Lung microvascular endothelial cell (primary cell): Measurements from ENCODE around the gene COL18A1. TPM values are rescaled to one million over a fixed set of nuclear protein-coding genes. Genes with fewer than 3 reads are reported as not detected.
A peak's percentile ranks its signal among the peaks of the same experiment; 100 is the strongest.
"Not testable (repeated sequence)": the region's sequence is repeated elsewhere in the genome, so short reads cannot be mapped to it uniquely, and the experiment has no call there.

Experiments used
- DNase-seq, 2 donors: peaks; one replicate each; pipeline versions ENCODE4 v3.0.0 to v3.0.0-alpha.2; 2010; ENCODE audit warnings: low read depth in 2 of 2
- total RNA-seq: library from RNA; depleted of rRNA; stranded (reverse); fragments of >200 nt; gene quantifications from 2 replicates; pipeline ENCODE4 v1.2.1, GENCODE V29; 2014

Gene COL18A1
- total RNA-seq, 1 donor from 2014 or later, result 139 TPM

- DNase-seq, result peak in 1 of 2 donors; percentile 46
Observed at GRCh38 chr21:45517249-45518065, 112.5 kb downstream of the COL18A1 start.

DNA sequence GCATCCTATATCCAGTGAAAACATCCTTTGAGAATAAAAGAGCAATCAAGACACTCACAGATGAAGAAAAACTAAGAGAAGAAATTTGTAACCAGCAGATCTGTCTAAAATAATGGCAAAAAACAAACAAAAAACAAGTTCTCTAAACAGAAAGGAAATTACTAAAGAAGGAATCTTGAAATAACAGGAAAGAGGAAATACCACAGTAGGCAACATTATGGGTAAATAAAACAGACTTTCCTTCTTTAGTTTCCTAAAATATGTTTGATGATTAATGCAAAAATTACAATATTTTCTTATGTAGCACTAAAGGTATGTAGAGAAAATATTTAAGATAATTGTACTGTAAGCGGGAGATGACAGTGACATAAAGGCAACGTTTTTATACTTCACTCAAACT is 113.8 kb downstream of the COL18A1 start:
- no peak for DNase-seq

DNA sequence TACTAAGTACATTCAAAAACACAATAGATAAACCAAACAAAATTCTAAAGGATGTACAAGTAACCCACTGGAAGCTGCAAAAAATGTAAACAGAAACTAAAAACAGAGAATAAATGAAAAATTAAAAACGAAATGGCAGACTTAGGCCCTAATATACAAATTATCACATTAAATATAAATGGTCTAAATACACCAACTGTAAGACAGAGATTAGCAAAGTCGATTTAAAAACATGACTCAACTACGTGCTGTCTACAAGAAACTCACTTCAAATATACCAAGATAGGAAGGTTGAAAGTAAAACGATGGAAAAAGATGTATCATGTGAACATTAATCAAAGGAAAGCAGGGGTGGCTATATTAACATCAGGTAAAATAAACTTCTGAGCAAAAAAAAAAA is 114.2 kb downstream of the COL18A1 start:
- no peak for DNase-seq

- DNase-seq, result no peak
Observed at GRCh38 chr21:45521241-45521640, 116.3 kb downstream of the COL18A1 start.

DNA sequence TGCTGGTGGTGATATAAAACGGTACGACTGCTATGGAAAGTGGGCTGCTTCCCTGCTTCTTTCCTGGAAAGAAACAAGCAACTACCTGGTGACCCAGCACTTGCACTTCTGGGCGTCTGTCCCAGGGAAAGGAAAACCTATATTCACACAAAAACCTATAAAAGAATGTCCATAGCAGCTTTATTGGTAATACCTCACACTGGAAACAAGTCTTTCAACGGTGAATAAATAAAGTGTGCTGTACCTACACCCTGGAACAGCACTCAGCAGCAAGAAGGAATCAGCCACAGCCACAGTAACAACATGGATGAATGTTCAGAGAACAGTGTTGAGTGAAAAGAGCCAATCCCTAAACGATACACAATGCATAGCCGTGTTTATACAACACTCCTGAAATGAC is 117.4 kb downstream of the COL18A1 start:
- DNase-seq, result no peak

GRCh38 chr21:45522986-45523385 is 118.0 kb downstream of the COL18A1 start:
- no peak for DNase-seq

DNA sequence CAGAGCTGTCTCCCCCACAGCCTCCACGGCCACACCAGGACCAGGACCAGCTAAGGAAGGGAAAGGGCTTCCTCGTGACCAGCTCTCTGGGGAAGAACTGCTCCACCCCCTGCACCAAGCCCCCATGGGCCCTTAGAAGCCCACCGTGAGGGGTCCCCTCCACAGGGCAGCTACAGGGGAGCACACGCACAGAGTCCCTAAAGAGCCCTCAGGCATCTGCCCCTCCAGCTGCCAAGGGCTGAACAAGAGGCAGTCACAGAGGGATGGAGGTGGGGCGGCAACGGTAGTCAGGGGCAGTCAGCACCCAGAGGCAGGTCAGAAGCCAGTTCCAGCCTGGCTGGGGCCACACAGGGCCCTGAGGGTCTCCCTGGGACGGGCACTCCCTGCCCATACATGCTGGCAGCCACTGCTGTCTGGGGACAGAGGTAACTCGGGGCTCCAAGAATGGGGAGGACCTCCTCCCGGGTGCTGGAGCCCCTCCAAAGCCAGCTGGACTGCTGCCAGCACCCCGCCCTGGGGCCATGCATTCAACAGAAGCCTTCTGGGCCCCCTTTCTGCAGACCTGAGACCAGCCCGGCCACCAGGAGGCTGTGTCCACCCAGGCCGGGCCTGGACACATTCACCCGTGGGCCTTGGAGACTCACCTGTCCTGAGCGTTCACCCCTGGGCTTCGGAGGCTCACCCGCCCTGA is 118.6 kb downstream of the COL18A1 start:
- no peak for DNase-seq

- DNase-seq, result no peak
Observed at GRCh38 chr21:45524756-45525152, 119.8 kb downstream of the COL18A1 start.

DNA sequence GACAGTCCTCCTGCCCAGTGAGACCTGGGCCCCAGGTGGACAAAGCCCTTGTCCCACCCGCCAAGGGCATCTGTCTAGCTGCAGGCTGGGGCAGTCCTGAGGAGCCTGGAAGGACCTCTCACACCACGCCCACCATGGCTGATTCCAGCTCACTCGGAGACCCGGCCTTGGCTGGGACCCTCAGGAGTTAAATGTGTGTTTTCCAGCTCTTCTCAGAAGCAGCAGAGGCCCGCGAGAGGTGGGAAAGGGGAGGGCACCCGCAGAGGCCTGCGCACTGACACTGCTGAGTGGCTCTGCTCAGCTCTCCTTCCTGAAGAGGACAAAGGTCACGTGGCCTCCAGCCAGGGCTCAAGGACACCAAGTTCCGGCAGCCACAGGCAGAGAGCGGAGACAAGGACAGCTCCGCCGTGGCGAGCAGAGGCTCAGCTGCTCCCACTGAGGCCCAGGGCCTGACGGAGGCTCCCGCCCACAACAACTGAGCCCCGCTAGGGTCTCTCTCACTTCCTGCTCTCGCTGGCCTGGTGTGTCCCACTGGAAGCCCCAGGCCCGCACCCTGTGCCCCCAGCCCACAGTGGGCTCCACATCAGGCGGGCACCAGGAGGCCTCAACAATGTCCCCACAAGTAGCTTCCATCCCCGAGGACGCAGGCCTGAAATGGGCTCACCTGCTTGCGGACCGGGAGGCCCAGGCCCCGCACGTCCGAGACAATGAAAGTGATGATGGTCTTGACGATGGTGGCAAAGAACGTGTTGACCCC is 120.4 kb downstream of the COL18A1 start:
- peak in 1 of 2 donors; percentile 49 for DNase-seq

- DNase-seq, result no peak
Observed at GRCh38 chr21:45525910-45526306, 120.9 kb downstream of the COL18A1 start.

- DNase-seq, result not testable (repeated sequence)
Observed at GRCh38 chr21:45527151-45527999, 122.4 kb downstream of the COL18A1 start.

DNA sequence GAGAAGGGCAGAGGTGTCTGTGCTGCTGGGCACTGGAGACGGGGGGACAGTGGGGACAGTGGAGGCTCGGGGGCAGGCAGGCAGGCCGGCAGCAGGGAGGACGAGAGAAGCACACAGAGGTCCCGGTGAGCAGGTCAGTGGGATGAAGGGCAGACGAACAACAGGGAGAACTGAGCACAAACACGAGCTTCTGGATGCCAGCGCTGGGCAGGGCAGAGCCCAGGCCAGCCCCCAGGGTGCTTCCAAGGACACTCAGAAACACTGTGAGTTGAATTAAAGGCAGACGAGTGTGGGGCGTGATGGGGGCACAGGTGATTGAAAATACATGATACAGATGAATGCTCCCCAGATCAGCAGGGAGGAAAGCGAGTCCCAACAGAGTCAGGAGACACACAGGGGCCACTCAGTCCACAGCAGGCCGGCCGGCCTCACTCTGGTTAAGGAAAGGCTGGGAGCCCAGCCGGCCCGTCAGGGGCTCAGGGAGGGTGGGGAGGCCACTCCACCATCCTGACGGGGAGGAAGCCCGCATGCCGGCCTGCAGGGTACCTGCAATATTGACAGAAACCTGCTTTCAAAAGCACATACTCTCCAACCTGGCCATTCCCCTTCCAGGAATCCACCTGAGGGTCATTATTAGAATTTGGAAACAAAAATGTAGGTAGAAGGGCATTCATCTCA is 123.2 kb downstream of the COL18A1 start:
- no peak for DNase-seq

DNA sequence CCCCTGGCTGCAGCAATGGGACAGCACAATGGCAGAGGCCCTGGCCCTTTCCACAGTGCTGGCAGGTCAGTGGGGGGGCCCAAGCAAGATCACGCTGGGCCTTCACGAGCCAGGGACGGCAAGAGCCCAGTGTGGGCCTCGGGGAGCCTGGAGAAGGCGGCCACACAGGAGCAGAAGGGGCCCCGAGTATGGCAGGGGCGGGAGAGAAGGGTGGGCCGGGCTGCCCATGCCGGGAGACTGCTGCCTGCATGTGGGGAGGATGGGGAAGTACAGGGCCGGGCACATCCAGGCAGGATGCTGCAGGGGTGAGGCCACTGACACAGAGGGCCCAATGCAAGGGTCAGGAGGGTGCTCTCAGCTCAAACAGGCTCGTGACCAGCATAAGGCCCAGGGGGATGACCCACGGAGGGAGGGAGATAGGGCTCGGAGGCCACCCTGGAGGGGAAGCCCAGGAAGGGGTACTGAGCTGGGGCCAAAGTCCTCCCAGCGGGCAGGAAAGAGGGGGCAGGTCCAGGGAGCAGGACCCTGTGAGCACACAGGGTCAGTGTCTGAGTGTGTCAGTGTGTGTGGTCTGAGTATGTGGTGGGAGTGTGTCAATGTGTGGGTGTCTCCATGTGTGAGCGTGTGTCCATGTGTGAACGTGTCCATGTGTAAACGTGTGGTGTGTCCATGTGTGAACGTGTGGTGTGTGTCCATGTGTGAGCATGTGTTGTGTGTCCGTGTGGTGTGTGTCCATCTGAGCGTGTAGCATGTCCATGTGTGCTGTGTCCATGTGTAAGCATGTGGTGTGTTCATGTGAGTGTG is 124.2 kb downstream of the COL18A1 start:
- no peak for DNase-seq

DNA sequence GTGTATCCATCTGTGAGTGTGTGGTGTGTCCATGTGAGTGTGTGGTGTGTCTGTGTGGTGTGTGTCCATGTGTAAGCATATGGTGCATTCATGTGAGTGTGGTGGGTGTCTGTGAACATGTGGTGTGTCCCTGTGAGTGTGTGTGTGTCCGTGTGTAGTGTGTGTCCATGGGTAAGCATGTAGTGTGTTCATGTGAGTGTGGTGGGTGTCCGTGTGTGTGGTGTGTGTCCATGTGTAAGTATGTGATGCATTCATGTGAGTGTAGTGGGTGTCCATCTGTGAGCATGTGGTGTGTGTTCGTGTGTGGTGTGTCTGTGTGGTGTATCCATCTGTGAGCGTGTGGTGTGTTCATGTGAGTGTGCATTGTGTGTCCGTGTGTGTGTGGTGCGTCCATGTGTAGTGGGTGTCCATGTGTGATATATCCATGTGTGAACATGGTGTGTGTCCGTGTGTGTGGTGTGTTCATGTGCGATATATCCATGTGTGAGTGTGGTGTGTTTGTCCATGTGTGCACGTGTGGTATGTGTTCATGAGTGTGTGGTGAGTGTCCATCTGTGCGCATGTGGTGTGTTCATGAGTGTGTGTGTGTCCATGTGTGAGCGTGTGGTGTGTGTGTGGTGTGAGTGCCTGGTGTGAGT is 124.9 kb downstream of the COL18A1 start:
- DNase-seq, result no peak

- DNase-seq, result no peak
Observed at GRCh38 chr21:45530423-45531113, 125.6 kb downstream of the COL18A1 start.

DNA sequence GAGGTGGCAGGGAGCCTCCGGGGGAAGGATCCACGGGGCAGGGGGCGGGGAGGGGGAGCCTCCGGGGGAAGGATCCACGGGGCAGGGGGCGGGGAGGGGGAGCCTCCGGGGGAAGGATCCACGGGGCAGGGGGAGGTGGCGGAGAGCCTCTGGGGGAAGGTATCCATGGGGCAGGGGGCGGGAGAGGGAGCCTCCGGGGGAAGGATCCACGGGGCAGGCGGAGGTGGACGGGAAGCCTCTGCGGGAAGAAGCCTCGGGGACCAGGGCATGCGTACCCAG is 126.1 kb downstream of the COL18A1 start:
- DNase-seq, result not testable (repeated sequence)

DNA sequence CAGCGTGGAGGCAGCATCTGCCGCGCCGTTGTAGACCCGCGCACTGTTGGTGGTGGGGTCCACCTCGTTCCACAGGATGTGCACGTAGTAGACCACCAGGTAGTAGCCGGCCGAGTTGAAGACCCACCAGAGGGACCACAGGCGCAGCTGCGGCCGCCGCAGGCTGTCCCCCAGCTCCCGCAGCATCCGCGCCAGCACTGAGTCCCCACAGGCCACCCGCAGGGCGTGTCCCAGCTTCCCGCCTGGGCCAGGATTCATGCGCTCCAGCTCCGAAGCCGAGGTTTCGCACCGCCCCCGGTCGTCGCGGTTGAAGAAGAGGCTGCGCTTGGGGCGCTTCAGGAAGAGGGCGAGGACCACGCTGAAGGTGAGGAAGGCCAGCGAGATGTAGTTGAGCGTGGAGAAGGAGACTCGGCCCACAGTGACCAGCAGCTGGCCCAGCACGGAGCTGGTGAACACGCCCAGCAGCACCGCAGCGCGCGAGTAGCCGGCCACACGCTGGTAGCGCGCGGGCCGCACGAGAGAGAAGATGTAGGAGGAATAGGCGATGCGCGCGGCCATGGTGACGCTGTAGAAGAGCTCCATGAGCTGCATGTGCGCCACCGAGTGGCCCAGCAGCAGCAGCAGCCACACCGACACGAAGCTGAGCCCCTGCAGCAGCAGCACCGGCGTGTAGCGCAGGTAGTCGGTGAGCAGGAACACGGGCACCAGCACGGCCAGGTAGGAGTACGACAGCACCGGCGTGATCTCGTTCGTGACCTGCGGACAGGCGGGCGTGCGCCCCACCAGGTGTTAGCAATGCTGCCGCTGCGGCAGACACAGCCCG is 126.6 kb downstream of the COL18A1 start:
- no peak for DNase-seq

DNA sequence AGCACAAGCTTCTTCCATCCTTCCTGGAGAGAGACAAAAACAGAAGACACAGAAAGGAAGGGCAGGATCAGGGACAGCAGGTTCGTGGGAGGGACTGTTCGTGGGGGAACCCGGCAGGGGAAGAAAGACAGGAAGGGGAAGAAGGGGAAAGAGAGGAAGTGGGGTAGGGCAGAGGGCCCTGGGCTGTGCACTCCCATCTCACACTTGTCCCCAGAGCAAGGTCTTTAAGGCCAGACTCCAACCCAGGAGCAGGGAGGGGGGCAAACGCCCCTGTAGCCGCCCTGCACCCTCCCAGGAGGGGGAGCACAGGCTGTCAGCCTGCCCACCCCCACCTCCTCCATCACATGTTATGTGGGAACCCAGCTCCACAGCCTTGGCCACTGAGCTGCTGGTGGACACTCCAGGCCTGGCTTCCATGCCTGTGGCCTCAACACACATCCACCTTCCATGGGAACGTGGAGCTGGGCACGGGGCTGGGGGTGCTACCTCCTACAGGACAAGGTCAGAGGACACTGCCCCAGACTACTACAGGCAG is 127.9 kb downstream of the COL18A1 start:
- no peak for DNase-seq
